Stimulated activated CD4-positive, alpha-beta T cell treated with anti-CD3 and anti-CD28 coated beads, TNF-alpha, amount 100 ng/mL, for 24 hours (primary cell): ENCODE data around the gene SRRM2.

Source experiments
- DNase-seq, 3 experiments: peaks; one replicate each; pipeline ENCODE4 v3.0.0-alpha.2; 2020; ENCODE audit warnings: low read depth in 3 of 3

Gene SRRM2

DNA sequence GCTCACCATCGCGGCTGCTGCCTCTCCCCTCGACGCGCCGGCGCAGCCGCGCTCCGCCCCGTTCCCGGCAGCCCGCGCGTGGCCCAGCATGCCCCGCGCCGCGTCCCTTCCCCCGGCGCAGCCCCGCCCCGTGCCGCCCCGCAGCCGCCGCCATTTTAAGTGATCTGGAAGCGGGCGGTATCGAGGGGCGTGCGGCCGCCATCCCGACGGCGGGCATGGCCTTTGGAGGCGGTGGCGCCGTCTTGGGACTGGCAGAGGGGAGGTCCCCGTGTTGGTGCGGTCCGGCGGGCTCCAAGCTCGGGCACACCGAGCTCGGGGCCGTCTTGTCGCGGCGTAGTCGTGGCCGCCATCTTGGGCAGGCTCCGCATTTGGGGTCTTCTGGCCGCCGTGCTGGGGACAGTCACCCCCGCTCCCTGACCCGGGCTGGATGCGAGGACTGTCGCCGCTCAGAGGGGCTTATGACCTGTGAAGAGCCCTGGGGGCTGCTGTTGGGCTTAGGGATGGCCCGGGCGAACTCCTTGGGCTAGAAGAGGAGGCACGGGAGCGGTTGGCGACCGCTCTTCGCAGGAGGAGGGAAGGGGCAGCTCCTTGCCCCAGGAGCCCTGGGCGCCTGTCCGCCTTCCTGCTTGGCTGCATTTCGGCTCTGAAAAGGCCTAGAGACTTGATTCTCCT, 24.9 kb downstream of the SRRM2 start, which contains the start of gene ELOB:
TSS of gene ELOB (minus strand) at position 50 of the 672 bp plus-strand sequence. CDS start at position 9, 41 bp downstream.
- DNase-seq: peak; percentile 83 to 87 (median 83)

DNA sequence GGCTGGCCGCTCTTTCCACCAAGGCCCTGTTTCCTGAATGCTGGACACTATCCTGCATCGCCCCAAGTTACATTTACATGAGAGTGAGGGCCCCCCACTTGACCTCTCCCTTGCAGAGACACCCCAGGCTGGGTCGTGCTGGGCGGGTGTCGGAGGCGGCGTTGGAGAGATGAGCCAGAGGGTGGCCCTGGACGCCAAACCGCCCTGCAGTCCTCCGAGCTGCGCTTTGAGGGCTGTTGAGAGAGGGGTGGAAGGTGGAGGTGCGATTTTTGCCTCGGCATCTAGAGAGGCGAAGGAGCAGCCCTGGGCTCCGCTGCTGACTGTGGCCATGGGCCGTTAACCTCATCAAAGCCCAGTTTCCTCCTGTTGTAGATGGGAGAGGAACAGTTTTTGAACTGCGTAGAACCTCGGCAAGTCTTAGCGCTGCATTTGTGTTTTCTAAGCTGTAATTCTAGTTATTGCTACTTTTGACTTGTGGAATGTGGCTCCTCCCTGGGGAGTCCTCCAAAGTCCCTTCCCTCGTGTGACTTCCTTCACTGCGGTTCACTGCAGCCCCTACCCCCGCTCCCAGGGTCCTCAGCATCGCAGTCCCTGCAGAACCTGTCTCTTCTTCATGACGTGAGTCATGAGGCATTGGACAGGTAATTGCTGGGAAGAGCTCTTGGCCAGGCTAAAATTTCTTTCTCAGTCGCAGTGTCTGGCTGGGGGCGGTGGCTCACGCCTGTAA, 25.6 kb downstream of the SRRM2 start:
- DNase-seq: no peak

- DNase-seq: no peak
Measured at GRCh38 chr16:2778630-2778958, 26.2 kb downstream of the SRRM2 start.

DNA sequence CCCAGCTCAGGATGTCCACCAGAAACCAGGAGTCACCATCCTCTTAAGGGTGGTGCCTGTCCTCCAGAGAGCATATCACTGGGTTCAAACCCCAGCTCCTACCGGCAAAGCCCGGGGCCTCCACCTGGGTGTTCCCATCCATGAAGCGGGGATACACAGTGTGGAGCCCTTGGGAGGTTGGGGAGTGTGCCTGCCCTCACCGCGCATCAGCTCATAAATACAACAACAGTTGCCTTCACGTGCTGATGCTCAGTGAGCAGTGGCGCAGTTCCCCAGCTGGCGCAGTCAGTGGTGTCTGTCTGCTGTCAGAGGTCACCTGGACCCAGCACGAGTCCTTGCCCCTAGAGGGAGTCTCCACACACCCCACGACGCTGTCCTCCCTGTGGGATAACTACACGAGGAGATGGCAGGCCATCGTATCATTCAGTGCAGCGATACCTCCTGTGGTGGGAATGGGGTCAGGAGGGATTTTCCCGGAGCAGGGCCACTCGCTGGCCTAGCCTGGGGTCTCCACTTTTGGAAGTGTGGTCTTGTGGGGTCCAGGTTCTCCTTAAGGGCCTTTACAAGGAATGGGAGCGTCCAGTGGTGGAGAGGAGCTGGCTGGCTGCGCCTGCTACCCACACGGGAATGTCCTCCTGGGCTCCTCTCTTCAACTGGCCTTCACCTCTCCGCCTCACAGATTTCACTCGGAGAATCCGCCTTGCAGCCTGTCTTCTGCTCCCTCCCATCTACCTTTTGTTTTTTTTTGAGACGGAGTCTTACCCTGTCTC, 26.9 kb downstream of the SRRM2 start:
- no peak for DNase-seq

DNA sequence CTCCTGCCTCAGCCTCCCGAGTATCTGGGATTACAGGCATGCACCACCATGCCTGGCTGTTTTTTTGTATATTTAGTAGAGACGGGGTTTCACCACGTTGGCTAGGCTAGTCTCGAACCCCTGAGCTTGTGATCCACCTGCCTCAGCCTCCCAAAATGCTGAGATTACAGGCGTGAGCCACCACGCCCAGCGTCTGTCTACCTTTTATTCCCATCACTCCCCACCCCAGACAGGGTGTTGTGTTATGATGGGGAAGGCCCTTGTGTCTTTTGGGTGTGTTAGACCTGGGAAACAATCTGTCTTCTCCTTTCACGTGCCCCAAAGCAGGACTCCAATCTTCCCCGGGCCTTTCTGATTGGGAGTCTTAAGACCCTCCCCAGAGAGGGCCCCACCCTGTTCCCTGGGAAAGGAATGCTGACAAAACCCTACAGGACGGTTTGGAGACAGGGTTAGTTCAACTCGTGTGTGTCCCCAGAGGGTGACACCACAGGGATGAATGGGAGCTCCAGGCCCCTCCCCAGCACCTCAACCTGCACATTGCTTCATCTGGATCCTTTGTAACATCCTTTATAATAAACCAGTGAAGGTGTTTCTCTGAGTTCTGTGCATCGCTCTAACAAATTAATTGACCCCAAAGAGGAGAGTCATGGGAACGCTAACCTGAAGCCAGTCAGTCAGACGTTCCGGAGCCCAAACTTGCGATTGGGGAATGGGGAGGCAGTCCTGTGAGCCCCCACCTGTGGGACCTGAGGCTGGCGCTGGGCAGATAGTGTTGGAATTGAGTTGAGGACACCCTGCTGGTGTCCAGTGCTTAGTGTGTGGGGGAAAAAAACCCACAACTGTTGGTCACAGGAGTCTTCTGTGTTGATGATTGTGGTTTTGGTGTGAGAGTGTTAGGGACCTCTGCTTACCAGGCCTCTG, 27.8 kb downstream of the SRRM2 start:
- no peak for DNase-seq

GRCh38 chr16:2782583-2783351, 30.3 kb downstream of the SRRM2 start:
- DNase-seq: no peak

GRCh38 chr16:2783581-2784357, 31.3 kb downstream of the SRRM2 start:
- DNase-seq: no peak

GRCh38 chr16:2784358-2785100, 32.1 kb downstream of the SRRM2 start:
- no peak for DNase-seq

DNA sequence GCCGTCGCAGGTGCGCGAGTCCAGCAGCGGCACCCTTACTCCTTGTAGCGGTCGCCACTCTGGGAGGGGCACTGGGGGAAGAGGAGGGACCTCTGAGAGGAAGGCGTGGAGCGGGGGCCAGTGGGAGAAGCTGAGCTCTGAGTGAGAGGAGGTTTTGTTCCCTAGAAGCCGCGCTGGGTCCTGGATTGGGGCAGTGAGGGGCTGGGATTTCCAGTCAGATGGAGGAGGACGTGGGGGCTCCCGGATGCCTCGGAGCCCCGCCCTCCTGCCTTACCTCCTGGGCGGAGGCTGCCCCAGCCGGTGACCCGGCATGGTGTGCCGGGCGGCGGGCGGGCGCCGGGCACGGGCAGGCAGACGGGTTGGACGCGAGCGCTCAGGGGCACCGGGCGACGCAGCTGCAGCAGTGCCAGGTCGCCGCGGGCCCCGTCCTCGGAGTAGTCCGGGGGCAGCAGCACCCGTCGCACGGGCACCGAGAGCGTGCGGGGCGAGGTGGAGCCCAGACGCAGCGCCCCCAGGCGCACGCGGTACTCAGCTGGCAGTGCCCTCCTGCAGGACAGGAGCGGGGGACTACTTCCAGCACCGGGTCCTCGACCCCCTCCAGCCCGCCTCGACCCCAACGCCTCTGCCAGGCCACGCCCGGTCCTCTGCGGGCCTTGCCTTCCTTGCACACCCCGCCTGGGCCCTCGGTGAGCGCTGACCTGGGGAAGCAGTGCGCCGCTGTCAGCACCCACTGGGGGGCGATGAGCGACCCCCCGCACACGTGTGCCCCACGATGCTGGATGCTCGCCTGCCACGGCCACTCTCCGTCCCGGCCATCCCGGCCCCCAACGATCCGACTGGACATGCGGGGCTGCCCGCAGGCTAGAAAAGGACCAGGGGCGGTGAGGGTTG, 32.9 kb downstream of the SRRM2 start:
- peak in 1 of 3 experiments; percentile 56 for DNase-seq

- no peak for DNase-seq
Measured at GRCh38 chr16:2786061-2786825, 33.8 kb downstream of the SRRM2 start.

DNA sequence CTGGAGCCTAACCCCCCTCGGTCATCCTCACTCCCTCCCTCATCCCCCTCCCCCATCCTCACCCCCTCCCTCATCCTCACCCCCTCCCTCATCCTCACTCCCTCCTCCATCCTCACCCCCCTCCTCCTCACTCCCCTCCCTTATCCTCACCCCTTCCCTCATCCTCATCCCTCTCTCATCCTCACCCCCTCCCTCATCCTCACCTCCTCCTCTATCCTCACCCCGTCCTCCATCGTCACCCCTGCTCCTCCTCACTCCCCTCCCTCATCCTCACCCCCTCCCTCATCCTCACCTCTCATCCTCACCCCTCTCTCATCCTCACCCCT, 34.4 kb downstream of the SRRM2 start:
- DNase-seq: no peak

DNA sequence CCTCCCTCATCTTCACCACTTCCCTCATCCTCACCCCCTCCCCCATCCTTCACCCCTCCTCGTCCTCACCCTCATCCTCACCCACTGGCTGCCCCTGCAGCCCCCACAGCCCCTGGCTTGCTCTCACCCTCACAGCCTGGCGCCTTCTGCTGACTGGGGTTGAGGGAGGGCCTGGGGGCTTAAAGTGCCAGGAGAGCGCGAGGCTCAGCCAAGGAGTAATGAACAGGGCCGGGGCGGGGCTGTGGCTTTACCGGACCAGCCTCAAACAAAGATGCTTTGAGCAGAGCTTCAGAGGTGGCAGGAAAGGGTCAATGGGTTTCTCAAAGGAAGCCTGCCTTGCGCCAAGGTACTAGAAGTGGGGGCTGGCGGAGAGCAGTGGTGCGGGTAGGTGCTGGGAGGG, 35.0 kb downstream of the SRRM2 start, which contains the start of gene PRSS33:
TSS of gene PRSS33 (minus strand) at position 155 of the 400 bp plus-strand sequence. CDS start 1,013 bp downstream, outside the sequence.
- no peak for DNase-seq

GRCh38 chr16:2787961-2788360, 35.5 kb downstream of the SRRM2 start:
- DNase-seq: no peak

DNA sequence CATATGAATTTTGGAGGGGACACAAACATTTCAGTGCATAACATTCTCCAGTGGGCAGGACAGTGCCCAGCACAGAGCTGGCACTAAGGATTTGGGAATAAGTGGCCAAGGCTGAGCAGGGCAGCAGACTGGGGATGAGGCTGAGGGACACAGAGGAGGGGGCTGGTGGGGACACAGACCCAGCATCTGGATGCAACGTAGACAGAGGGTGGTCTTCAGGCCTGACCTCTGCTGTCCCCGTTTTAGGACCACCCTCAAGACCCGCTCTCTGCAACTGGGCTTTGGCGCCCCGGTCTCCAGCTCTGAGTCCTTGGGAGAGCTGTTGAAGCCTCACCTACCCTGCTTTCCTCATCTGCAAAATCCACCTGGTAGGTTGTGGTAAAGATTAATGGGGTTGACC, 38.2 kb downstream of the SRRM2 start:
- no peak for DNase-seq

- no peak for DNase-seq
Measured at GRCh38 chr16:2791174-2791573, 38.7 kb downstream of the SRRM2 start.

- DNase-seq: no peak
Measured at GRCh38 chr16:2792940-2793339, 40.5 kb downstream of the SRRM2 start.

GRCh38 chr16:2795395-2796143, 43.1 kb downstream of the SRRM2 start:
- no peak for DNase-seq
